PFSK-1 (cell line): ENCODE measurements around the gene TMEM252.

Experiments used
- FOXP2 ChIP-seq: optimal IDR thresholded peaks from 2 replicates; pipeline ENCODE3; 2011; ENCODE audit warnings: borderline replicate concordance, control low read depth, inconsistent platforms; ENCODE audit not compliant: insufficient read depth; ENCODE audit errors: extremely low read length, extremely low read depth
- POLR2AphosphoS5 ChIP-seq: IDR thresholded peaks from 2 replicates; pipeline ENCODE4 v1.6.1; 2012; ENCODE audit warnings: low read depth, mild to moderate bottlenecking, control low read depth, low read length, moderate library complexity
- SIN3A ChIP-seq: IDR thresholded peaks from 2 replicates; pipeline ENCODE4 v1.6.1; 2012; ENCODE audit warnings: mild to moderate bottlenecking, low read length, moderate library complexity, borderline replicate concordance; ENCODE audit not compliant: insufficient read depth
- TAF1 ChIP-seq: IDR thresholded peaks from 2 replicates; pipeline ENCODE4 v1.6.1; 2012; ENCODE audit warnings: low read length, control low read depth, borderline replicate concordance; ENCODE audit not compliant: insufficient read depth
- TF ChIP-seq, protein P1 (sequence below), 2 experiments: IDR thresholded peaks; 2 replicates each; pipeline versions ENCODE4 v1.6.1 to v1.8.0; 2011 to 2012; ENCODE audit warnings: low read depth in 2 of 2, low read length in 2 of 2, control low read depth in 1 of 2, inconsistent platforms in 1 of 2, mild to moderate bottlenecking in 1 of 2, moderate library complexity in 1 of 2; ENCODE audit not compliant: insufficient read depth in 1 of 2

The TMEM252 gene

DNA sequence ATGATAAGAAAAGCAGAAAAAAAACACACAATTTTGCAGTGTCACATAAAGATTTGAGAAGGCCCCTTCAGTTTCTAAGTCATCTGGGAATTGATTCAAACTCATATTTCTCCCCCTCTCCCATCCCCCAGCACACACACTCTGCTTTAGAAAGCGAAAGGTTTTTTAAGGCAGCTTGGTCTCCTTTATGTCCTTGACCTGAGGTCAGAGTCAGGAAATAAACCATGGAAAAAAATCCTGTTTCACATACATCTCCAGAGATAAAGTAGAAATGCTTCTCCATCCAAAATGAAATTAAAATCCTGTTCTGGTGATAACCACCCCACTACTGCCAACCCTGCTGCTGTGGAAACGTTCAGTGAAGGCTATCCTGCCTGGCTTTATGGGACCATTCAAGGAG lies 52.6 kb downstream of the TMEM252 start:
- TF ChIP-seq POLR2AphosphoS5 (no peak), SIN3A (no peak), FOXP2 (no peak), TAF1 (no peak)
- TF ChIP-seq, protein P1, sequence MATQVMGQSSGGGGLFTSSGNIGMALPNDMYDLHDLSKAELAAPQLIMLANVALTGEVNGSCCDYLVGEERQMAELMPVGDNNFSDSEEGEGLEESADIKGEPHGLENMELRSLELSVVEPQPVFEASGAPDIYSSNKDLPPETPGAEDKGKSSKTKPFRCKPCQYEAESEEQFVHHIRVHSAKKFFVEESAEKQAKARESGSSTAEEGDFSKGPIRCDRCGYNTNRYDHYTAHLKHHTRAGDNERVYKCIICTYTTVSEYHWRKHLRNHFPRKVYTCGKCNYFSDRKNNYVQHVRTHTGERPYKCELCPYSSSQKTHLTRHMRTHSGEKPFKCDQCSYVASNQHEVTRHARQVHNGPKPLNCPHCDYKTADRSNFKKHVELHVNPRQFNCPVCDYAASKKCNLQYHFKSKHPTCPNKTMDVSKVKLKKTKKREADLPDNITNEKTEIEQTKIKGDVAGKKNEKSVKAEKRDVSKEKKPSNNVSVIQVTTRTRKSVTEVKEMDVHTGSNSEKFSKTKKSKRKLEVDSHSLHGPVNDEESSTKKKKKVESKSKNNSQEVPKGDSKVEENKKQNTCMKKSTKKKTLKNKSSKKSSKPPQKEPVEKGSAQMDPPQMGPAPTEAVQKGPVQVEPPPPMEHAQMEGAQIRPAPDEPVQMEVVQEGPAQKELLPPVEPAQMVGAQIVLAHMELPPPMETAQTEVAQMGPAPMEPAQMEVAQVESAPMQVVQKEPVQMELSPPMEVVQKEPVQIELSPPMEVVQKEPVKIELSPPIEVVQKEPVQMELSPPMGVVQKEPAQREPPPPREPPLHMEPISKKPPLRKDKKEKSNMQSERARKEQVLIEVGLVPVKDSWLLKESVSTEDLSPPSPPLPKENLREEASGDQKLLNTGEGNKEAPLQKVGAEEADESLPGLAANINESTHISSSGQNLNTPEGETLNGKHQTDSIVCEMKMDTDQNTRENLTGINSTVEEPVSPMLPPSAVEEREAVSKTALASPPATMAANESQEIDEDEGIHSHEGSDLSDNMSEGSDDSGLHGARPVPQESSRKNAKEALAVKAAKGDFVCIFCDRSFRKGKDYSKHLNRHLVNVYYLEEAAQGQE (IDR thresholded peaks at IDR 0.05; ENCODE audit: insufficient read depth in 1 of 2, low read depth in 2 of 2, low read length in 2 of 2): no peak
